OCI-LY1 (cell line): Measurements from ENCODE around the gene ZNF23.

Experiments
- EZH2 ChIP-seq: fragments of 200-600 bp; sonication (generic), shearing (Covaris generic); IDR thresholded peaks from 2 replicates; pipeline ENCODE4 v1.8.0; 2017; ENCODE audit warnings: borderline replicate concordance, mixed run types, mild to moderate bottlenecking, antibody characterized with exemption, low read length, moderate library complexity, mixed read lengths
- TF ChIP-seq, protein P1 (sequence below): fragments of 200-600 bp; sonication (generic), shearing (Covaris generic); IDR thresholded peaks from 2 replicates; pipeline ENCODE4 v1.5.1; 2017; ENCODE audit warnings: mild to moderate bottlenecking, antibody characterized with exemption, low read length, moderate library complexity, mixed read lengths

DNA sequence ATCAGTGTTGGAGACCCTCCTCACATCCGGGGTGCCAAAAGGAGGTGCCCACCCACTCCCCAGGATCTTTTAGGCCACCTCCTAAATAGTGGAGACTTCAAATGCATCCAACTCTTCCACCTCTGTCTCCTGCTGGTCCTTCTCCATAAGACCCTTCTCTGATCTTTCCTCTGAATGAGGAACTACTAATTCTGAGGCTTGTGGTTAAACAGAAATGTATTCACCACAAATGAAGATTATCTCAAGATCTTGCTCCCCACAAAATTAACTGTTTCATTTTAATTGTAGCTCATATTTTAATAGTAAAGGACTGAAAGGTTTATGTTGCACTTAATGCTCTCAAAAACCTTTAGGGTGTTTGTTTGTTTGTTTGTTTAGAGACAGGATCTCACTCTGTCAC lies 54.3 kb downstream of the ZNF23 start:
- TF ChIP-seq, protein P1, sequence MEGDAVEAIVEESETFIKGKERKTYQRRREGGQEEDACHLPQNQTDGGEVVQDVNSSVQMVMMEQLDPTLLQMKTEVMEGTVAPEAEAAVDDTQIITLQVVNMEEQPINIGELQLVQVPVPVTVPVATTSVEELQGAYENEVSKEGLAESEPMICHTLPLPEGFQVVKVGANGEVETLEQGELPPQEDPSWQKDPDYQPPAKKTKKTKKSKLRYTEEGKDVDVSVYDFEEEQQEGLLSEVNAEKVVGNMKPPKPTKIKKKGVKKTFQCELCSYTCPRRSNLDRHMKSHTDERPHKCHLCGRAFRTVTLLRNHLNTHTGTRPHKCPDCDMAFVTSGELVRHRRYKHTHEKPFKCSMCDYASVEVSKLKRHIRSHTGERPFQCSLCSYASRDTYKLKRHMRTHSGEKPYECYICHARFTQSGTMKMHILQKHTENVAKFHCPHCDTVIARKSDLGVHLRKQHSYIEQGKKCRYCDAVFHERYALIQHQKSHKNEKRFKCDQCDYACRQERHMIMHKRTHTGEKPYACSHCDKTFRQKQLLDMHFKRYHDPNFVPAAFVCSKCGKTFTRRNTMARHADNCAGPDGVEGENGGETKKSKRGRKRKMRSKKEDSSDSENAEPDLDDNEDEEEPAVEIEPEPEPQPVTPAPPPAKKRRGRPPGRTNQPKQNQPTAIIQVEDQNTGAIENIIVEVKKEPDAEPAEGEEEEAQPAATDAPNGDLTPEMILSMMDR, result no peak
- TF ChIP-seq EZH2, result no peak
